HEK293T (cell line): ENCODE results near the gene GRID1.

Experiments used
- CTCF ChIA-PET: fragments of 350-600 bp; formaldehyde crosslinking; extraction: SDS; loops from one replicate; lab custom pipeline; 2021; ENCODE audit warnings: antibody characterized with exemption, inconsistent platforms; lab: Yijun Ruan, JAX
- POLR2A ChIA-PET: fragments of 350-600 bp; formaldehyde crosslinking; extraction: SDS; loops from one replicate; lab custom pipeline; 2020; ENCODE audit warnings: antibody characterized with exemption, inconsistent platforms; lab: Yijun Ruan, JAX
- DNase-seq: peaks from one replicate; pipeline ENCODE4 v3.0.0; 2012; ENCODE audit warnings: mixed read lengths; ENCODE audit errors: extremely low spot score
- ARNT ChIP-seq: fragments of 450-650 bp; IDR thresholded peaks from 2 replicates; pipeline ENCODE4 v1.6.1; 2017; ENCODE audit warnings: mild to moderate bottlenecking
- BHLHE40 ChIP-seq: fragments of 450-650 bp; IDR thresholded peaks from 2 replicates; pipeline ENCODE4 v1.6.1; 2016; ENCODE audit warnings: mild to moderate bottlenecking, moderate library complexity, borderline replicate concordance
- CTBP1 ChIP-seq: fragments of 450-650 bp; IDR thresholded peaks from 2 replicates; pipeline ENCODE4 v1.6.1; 2016; ENCODE audit warnings: borderline replicate concordance
- ELF4 ChIP-seq: fragments of 450-650 bp; IDR thresholded peaks from 2 replicates; pipeline ENCODE4 v1.6.1; 2017; ENCODE audit warnings: antibody characterized with exemption
- FOXA1 ChIP-seq: fragments of 450-650 bp; IDR thresholded peaks from 2 replicates; pipeline ENCODE4 v1.6.1; 2016; ENCODE audit warnings: mild to moderate bottlenecking
- FOXK2 ChIP-seq: fragments of 450-650 bp; IDR thresholded peaks from 2 replicates; pipeline ENCODE4 v1.6.1; 2016; ENCODE audit warnings: mild to moderate bottlenecking
- FOXM1 ChIP-seq: fragments of 450-650 bp; IDR thresholded peaks from 2 replicates; pipeline ENCODE4 v1.6.1; 2017; ENCODE audit warnings: mild to moderate bottlenecking, borderline replicate concordance
- HDGF ChIP-seq: fragments of 450-650 bp; IDR thresholded peaks from 2 replicates; pipeline ENCODE4 v1.6.1; 2017; ENCODE audit warnings: antibody characterized with exemption, borderline replicate concordance
- L3MBTL2 ChIP-seq: fragments of 450-650 bp; conservative IDR thresholded peaks from 2 replicates; pipeline ENCODE4 v1.6.1; 2016; ENCODE audit warnings: mild to moderate bottlenecking
- LEF1 ChIP-seq: fragments of 450-650 bp; IDR thresholded peaks from 2 replicates; pipeline ENCODE4 v1.6.1; 2017; ENCODE audit warnings: mild to moderate bottlenecking, borderline replicate concordance
- NFRKB ChIP-seq: fragments of 450-650 bp; IDR thresholded peaks from 2 replicates; pipeline ENCODE4 v1.6.1; 2016; ENCODE audit warnings: mild to moderate bottlenecking, moderate library complexity
- SP1 ChIP-seq: fragments of 450-650 bp; IDR thresholded peaks from 2 replicates; pipeline ENCODE4 v1.6.1; 2017
- SUZ12 ChIP-seq: fragments of 450-650 bp; IDR thresholded peaks from 2 replicates; pipeline ENCODE4 v1.6.1; 2016; ENCODE audit warnings: mild to moderate bottlenecking
- TARDBP ChIP-seq: fragments of 450-650 bp; IDR thresholded peaks from 2 replicates; pipeline ENCODE4 v1.6.1; 2016
- ZNF384 ChIP-seq: fragments of 450-650 bp; IDR thresholded peaks from 2 replicates; pipeline ENCODE4 v1.6.1; 2016
- TF ChIP-seq, protein P1 (sequence below): fragments of 450-650 bp; IDR thresholded peaks from 2 replicates; pipeline ENCODE4 v1.6.1; 2016

GRID1 gene

GRCh38 chr10:86083206-86083605 lies 283.4 kb downstream of the GRID1 start:
- ChIA-PET CTCF (no interaction called here), POLR2A (no interaction called here)
- TF ChIP-seq FOXM1 (no peak), L3MBTL2 (no peak), SP1 (no peak), NFRKB (no peak), SUZ12 (no peak), TARDBP (no peak), HDGF (no peak), CTBP1 (no peak), LEF1 (no peak), ELF4 (no peak), ARNT (no peak), FOXK2 (no peak), BHLHE40 (no peak), ZNF384 (no peak), FOXA1 (no peak)
- TF ChIP-seq, protein P1, sequence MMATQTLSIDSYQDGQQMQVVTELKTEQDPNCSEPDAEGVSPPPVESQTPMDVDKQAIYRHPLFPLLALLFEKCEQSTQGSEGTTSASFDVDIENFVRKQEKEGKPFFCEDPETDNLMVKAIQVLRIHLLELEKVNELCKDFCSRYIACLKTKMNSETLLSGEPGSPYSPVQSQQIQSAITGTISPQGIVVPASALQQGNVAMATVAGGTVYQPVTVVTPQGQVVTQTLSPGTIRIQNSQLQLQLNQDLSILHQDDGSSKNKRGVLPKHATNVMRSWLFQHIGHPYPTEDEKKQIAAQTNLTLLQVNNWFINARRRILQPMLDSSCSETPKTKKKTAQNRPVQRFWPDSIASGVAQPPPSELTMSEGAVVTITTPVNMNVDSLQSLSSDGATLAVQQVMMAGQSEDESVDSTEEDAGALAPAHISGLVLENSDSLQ = no peak
- DNase-seq = no peak

GRCh38 chr10:86082556-86082955 lies 284.0 kb downstream of the GRID1 start:
- ChIA-PET CTCF (no interaction called here), POLR2A (no interaction called here)
- DNase-seq = no peak
- no peak for TF ChIP-seq TARDBP

DNA sequence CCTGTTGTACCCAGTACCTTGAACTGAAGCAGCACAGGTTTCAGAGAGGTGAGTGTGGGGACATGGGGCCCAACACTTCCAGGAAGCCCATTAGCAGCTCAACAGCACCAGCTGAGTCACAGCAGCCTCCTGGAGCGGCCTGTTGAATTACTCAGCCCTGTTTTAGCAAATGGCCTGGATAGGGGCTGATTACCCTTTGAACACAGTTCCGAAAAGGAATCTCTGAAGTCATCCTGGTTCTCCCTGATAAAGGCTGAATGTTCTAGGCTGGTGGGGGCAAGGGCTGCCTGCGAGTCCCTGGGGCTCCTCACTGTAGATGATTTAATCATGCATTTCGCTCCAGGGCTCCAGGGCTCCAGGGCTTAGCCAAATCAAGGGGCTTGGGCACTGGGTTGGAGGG lies 287.5 kb downstream of the GRID1 start:
- DNase-seq = no peak
- POLR2A ChIA-PET = no interaction called here
- CTCF ChIA-PET = interaction anchor here (0.9 kb wide), 1 partner anchor 86 kb away, joined by 3 read pairs; no protein-coding TSS in a partner anchor
- no peak for TF ChIP-seq ARNT
- TF ChIP-seq SP1 = no peak
- no peak for TF ChIP-seq ELF4
- no peak for TF ChIP-seq CTBP1
- no peak for TF ChIP-seq ZNF384
- no peak for TF ChIP-seq L3MBTL2
- TF ChIP-seq FOXK2 = no peak
- TF ChIP-seq TARDBP = no peak
- no peak for TF ChIP-seq FOXM1
- TF ChIP-seq, protein P1 = no peak
- no peak for TF ChIP-seq BHLHE40
- TF ChIP-seq NFRKB = no peak
- no peak for TF ChIP-seq FOXA1

DNA sequence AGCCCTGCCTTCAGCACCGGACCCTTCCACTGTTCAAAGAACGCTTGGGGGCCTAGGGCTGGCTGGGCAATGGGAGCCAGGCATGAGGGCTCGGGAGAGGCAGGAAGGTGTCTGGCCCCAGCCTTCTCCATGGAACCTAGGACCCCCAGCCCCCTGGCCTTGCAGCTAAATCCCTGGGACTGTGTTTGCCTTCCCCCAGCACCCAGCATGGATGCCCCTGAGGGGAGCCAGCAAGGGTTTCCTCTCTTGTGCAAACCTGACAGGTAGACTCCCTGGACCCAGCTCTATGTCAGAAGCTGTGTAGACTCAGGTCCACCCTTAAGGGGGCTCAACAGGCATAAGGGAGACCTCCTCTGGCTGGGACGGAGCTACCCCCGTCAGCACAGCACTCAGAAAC lies 288.0 kb downstream of the GRID1 start:
- no peak for DNase-seq
- POLR2A ChIA-PET = no interaction called here
- CTCF ChIA-PET = no interaction called here
- no peak for TF ChIP-seq ZNF384

DNA sequence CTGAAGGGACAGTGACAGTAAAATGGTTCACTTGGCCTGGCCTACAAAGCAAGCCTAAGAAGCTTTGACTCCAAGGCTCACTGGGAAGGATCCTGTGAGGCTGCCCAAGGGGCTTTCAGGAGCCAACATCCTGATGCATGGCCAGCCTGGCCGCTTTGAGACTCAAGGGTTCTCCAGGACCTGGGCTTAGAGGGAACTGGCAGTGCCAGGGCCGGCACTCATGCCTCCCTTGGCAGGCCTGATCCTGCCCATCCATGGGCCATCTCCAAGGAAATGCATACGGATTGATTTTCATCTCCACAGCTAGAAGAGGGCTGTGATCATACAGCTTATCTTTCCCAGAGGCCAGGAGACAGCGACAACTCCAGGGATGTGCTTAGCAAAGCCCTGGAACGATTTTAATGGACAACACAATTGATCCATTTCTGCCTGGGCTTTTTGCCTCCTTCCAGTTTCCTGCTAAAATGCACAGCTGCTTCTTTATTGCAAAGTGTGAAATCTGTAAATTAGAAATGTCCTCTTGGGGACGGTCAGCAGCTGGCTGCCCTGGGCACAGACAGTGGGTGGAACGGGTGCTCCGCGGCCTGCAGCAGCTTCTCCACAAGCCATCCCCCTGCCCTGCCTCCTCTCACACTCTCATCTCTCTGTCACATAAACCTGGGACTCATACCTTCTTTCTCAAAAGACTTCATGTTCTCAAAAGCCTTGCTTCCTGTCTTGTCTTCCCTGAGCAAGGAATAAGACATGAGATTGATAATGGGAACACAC lies 288.5 kb downstream of the GRID1 start:
- DNase-seq = no peak
- POLR2A ChIA-PET = no interaction called here
- CTCF ChIA-PET = no interaction called here
- TF ChIP-seq, protein P1 = no peak
- TF ChIP-seq CTBP1 (no peak), LEF1 (no peak), ELF4 (no peak), SUZ12 (no peak), BHLHE40 (no peak), FOXK2 (no peak), L3MBTL2 (no peak), FOXA1 (no peak), ARNT (no peak), TARDBP (no peak), NFRKB (no peak), HDGF (no peak), FOXM1 (no peak), ZNF384 (no peak), SP1 (no peak)

- DNase-seq = no peak
- no peak for TF ChIP-seq FOXM1
- no peak for TF ChIP-seq LEF1
- TF ChIP-seq SP1 = no peak
- TF ChIP-seq, protein P1 = no peak
- TF ChIP-seq SUZ12 = no peak
- TF ChIP-seq NFRKB = no peak
- no peak for TF ChIP-seq ELF4
- TF ChIP-seq ARNT = no peak
- TF ChIP-seq FOXA1 = no peak
- no peak for TF ChIP-seq CTBP1
- TF ChIP-seq BHLHE40 = no peak
- no peak for TF ChIP-seq TARDBP
- TF ChIP-seq L3MBTL2 = no peak
- POLR2A ChIA-PET = no interaction called here
- CTCF ChIA-PET = no interaction called here
These were observed 289.3 kb downstream of the GRID1 start for GRCh38 chr10:86077271-86077670.
